Measurements from ENCODE around the gene CCRL2. TPM values are rescaled to one million over a fixed set of nuclear protein-coding genes. Genes with fewer than 3 reads are reported as not detected.

Gene CCRL2
- total and polyA plus RNA-seq, 9 of the 15 experiments (the other 6 are each of a cell fraction or from before 2014, with no cell fraction given) = 3.4 to 5.7 (median 4.0) TPM

DNA sequence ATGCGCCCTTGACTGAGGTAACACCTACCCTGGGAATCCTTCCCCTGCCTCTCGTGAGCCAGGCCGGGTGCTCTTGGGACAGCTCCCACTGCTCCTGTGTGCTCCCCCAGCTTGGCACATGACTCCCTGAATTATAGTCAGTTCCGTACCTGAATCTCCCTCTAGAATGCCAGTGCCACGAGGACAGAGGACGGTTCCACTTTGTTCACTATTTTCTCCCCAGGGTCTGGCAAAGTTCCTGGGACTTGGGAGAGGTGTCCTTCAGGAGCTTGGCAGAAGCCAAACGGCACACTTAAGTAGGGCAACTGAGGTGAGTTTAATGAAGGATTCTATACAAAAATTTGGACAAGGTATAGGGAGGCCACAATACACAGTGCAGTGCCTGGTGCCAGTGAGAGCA, 9.9 kb upstream of the CCRL2 start:
- in situ Hi-C loops (cut with MboI) (no loop called here), intact Hi-C loops (cut with micrococcal nuclease) (no loop called here)
- ChIA-PET CTCF (ENCODE audit: low intra/inter-chr PET ratio) (no interaction called here), POLR2A (no interaction called here)
- H3K4me1 ChIP-seq (replicated peaks in 1 of 2; ENCODE audit: control insufficient read depth in 2 of 2, insufficient read depth in 2 of 2, low read length in 2 of 2) = peaks cover 10 to 48% of the 10 kb centered on the region in 2 experiments
- WGBS (ENCODE audit: insufficient coverage, low coverage, missing lambda C conversion rate) = 59% methylated on average over 7 of the region's 7 CpGs
- H3K9me1 ChIP-seq (ENCODE audit: control insufficient read depth, insufficient read depth, low read length) = no peaks in the 10 kb centered on the region
- no peak for DNase-seq (ENCODE audit: extremely low read depth in 1 of 4, low spot score in 3 of 4)
- no peak overlapping the region for H3K9ac ChIP-seq (ENCODE audit: insufficient read depth in 1 of 2, low read depth in 2 of 2, low read length in 2 of 2)
- H3K27ac ChIP-seq (ENCODE audit: extremely low read depth, low read depth, low read length) = no peak overlapping the region
- ATAC-seq = no peak
- no peaks in the 10 kb centered on the region for H3K36me3 ChIP-seq (ENCODE audit: control insufficient read depth, insufficient read depth, low read length)
- H3K9me3 ChIP-seq (replicated peaks; ENCODE audit: control insufficient read depth, insufficient read depth, low read depth, low read length) = no peaks in the 10 kb centered on the region
- no TSS peak for BruUV-seq (replicated peaks)
- H3K4me2 ChIP-seq (ENCODE audit: insufficient read depth, low read length) = no peak overlapping the region
- no peaks in the 10 kb centered on the region for H3K79me2 ChIP-seq (ENCODE audit: control insufficient read depth, insufficient read depth, low read length)
- H3K27me3 ChIP-seq (ENCODE audit: control insufficient read depth in 2 of 2, insufficient read depth in 2 of 2, low read length in 2 of 2) = peaks cover 0 to 17% of the 10 kb centered on the region in 2 experiments; a peak in 2 of 5 replicates
- no peaks in the 10 kb centered on the region for H4K20me1 ChIP-seq (replicated peaks; ENCODE audit: control insufficient read depth, insufficient read depth, low read length)
- no peak overlapping the region for H3K4me3 ChIP-seq
- no peak overlapping the region for H2AFZ ChIP-seq (ENCODE audit: low read depth, low read length)
- FAIRE-seq = no peak
- TF ChIP-seq, protein P1, sequence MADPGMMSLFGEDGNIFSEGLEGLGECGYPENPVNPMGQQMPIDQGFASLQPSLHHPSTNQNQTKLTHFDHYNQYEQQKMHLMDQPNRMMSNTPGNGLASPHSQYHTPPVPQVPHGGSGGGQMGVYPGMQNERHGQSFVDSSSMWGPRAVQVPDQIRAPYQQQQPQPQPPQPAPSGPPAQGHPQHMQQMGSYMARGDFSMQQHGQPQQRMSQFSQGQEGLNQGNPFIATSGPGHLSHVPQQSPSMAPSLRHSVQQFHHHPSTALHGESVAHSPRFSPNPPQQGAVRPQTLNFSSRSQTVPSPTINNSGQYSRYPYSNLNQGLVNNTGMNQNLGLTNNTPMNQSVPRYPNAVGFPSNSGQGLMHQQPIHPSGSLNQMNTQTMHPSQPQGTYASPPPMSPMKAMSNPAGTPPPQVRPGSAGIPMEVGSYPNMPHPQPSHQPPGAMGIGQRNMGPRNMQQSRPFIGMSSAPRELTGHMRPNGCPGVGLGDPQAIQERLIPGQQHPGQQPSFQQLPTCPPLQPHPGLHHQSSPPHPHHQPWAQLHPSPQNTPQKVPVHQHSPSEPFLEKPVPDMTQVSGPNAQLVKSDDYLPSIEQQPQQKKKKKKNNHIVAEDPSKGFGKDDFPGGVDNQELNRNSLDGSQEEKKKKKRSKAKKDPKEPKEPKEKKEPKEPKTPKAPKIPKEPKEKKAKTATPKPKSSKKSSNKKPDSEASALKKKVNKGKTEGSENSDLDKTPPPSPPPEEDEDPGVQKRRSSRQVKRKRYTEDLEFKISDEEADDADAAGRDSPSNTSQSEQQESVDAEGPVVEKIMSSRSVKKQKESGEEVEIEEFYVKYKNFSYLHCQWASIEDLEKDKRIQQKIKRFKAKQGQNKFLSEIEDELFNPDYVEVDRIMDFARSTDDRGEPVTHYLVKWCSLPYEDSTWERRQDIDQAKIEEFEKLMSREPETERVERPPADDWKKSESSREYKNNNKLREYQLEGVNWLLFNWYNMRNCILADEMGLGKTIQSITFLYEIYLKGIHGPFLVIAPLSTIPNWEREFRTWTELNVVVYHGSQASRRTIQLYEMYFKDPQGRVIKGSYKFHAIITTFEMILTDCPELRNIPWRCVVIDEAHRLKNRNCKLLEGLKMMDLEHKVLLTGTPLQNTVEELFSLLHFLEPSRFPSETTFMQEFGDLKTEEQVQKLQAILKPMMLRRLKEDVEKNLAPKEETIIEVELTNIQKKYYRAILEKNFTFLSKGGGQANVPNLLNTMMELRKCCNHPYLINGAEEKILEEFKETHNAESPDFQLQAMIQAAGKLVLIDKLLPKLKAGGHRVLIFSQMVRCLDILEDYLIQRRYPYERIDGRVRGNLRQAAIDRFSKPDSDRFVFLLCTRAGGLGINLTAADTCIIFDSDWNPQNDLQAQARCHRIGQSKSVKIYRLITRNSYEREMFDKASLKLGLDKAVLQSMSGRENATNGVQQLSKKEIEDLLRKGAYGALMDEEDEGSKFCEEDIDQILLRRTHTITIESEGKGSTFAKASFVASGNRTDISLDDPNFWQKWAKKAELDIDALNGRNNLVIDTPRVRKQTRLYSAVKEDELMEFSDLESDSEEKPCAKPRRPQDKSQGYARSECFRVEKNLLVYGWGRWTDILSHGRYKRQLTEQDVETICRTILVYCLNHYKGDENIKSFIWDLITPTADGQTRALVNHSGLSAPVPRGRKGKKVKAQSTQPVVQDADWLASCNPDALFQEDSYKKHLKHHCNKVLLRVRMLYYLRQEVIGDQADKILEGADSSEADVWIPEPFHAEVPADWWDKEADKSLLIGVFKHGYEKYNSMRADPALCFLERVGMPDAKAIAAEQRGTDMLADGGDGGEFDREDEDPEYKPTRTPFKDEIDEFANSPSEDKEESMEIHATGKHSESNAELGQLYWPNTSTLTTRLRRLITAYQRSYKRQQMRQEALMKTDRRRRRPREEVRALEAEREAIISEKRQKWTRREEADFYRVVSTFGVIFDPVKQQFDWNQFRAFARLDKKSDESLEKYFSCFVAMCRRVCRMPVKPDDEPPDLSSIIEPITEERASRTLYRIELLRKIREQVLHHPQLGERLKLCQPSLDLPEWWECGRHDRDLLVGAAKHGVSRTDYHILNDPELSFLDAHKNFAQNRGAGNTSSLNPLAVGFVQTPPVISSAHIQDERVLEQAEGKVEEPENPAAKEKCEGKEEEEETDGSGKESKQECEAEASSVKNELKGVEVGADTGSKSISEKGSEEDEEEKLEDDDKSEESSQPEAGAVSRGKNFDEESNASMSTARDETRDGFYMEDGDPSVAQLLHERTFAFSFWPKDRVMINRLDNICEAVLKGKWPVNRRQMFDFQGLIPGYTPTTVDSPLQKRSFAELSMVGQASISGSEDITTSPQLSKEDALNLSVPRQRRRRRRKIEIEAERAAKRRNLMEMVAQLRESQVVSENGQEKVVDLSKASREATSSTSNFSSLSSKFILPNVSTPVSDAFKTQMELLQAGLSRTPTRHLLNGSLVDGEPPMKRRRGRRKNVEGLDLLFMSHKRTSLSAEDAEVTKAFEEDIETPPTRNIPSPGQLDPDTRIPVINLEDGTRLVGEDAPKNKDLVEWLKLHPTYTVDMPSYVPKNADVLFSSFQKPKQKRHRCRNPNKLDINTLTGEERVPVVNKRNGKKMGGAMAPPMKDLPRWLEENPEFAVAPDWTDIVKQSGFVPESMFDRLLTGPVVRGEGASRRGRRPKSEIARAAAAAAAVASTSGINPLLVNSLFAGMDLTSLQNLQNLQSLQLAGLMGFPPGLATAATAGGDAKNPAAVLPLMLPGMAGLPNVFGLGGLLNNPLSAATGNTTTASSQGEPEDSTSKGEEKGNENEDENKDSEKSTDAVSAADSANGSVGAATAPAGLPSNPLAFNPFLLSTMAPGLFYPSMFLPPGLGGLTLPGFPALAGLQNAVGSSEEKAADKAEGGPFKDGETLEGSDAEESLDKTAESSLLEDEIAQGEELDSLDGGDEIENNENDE (IDR thresholded peaks at IDR 0.05; ENCODE audit: low read depth, low read length) = no peak
- TF ChIP-seq, protein P2, sequence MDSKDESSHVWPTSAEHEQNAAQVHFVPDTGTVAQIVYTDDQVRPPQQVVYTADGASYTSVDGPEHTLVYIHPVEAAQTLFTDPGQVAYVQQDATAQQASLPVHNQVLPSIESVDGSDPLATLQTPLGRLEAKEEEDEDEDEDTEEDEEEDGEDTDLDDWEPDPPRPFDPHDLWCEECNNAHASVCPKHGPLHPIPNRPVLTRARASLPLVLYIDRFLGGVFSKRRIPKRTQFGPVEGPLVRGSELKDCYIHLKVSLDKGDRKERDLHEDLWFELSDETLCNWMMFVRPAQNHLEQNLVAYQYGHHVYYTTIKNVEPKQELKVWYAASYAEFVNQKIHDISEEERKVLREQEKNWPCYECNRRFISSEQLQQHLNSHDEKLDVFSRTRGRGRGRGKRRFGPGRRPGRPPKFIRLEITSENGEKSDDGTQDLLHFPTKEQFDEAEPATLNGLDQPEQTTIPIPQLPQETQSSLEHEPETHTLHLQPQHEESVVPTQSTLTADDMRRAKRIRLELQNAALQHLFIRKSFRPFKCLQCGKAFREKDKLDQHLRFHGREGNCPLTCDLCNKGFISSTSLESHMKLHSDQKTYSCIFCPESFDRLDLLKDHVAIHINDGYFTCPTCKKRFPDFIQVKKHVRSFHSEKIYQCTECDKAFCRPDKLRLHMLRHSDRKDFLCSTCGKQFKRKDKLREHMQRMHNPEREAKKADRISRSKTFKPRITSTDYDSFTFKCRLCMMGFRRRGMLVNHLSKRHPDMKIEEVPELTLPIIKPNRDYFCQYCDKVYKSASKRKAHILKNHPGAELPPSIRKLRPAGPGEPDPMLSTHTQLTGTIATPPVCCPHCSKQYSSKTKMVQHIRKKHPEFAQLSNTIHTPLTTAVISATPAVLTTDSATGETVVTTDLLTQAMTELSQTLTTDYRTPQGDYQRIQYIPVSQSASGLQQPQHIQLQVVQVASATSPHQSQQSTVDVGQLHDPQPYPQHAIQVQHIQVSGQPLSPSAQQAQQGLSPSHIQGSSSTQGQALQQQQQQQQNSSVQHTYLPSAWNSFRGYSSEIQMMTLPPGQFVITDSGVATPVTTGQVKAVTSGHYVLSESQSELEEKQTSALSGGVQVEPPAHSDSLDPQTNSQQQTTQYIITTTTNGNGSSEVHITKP (IDR thresholded peaks at IDR 0.05; ENCODE audit: partially characterized antibody) = no peak
- TF ChIP-seq, protein P3, sequence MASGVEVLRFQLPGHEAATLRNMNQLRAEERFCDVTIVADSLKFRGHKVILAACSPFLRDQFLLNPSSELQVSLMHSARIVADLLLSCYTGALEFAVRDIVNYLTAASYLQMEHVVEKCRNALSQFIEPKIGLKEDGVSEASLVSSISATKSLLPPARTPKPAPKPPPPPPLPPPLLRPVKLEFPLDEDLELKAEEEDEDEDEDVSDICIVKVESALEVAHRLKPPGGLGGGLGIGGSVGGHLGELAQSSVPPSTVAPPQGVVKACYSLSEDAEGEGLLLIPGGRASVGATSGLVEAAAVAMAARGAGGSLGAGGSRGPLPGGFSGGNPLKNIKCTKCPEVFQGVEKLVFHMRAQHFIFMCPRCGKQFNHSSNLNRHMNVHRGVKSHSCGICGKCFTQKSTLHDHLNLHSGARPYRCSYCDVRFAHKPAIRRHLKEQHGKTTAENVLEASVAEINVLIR (CRISPR knock-in tag; IDR thresholded peaks at IDR 0.05) = no peak
- TF ChIP-seq KLF1 (tag; IDR thresholded peaks at IDR 0.05) = no peak
